Stomach smooth muscle (tissue), 2 donors: ENCODE results near the gene GK.

ENCODE experiments used
- H3K27ac ChIP-seq: one replicate; pipeline ENCODE4 v1.7.0; 2013; ENCODE audit warnings: mild to moderate bottlenecking, low read length, inconsistent platforms
- H3K27me3 ChIP-seq, 2 donors: one replicate each; pipeline ENCODE4 v1.7.0; 2013; ENCODE audit warnings: low read length in 2 of 2; ENCODE audit not compliant: insufficient read depth in 2 of 2, control insufficient read depth in 1 of 2
- H3K36me3 ChIP-seq, 2 donors: one replicate each; pipeline ENCODE4 v1.7.0; 2013; ENCODE audit warnings: low read length in 2 of 2; ENCODE audit not compliant: control insufficient read depth in 2 of 2, insufficient read depth in 2 of 2
- H3K4me1 ChIP-seq: one replicate; pipeline ENCODE4 v1.7.0; 2013; ENCODE audit warnings: low read length; ENCODE audit not compliant: control insufficient read depth, insufficient read depth
- H3K4me3 ChIP-seq, 2 donors: one replicate each; pipeline ENCODE4 v1.7.0; 2013; ENCODE audit warnings: low read length in 2 of 2
- H3K9ac ChIP-seq, 2 donors: one replicate each; pipeline ENCODE4 v1.7.0; 2013; ENCODE audit warnings: low read length in 2 of 2, mild to moderate bottlenecking in 1 of 2
- H3K9me3 ChIP-seq, 2 donors: one replicate each; pipeline ENCODE4 v1.7.0; 2013; ENCODE audit warnings: low read length in 2 of 2; ENCODE audit not compliant: control insufficient read depth in 2 of 2
- donor health status: healthy.
- donor health status: Pancreatic carcinoma.

GK gene

GRCh38 chrX:30673127-30673796 lies 20.0 kb downstream of the GK start:
- H3K4me1 ChIP-seq = no peaks in the 10 kb centered on the region
- H3K4me3 ChIP-seq = no peak overlapping the region
- no peak overlapping the region for H3K27ac ChIP-seq
- H3K36me3 ChIP-seq = no peaks in the 10 kb centered on the region
- H3K9ac ChIP-seq = no peak overlapping the region
- H3K27me3 ChIP-seq = peaks cover 0 to 2% of the 10 kb centered on the region in 2 donors
- H3K9me3 ChIP-seq = no peaks in the 10 kb centered on the region

GRCh38 chrX:30673884-30674598 lies 20.8 kb downstream of the GK start:
- H3K27ac ChIP-seq = no peak overlapping the region
- H3K4me1 ChIP-seq = no peaks in the 10 kb centered on the region

GRCh38 chrX:30674799-30675198 lies 21.6 kb downstream of the GK start:
- Histone ChIP-seq H3K4me1 (no peaks in the 10 kb centered on the region), H3K27ac (no peak overlapping the region), H3K4me3 (no peak overlapping the region)

More at GRCh38 chrX:30673884-30674598, 20.8 kb downstream of the GK start:
- H3K27me3 ChIP-seq = no peaks in the 10 kb centered on the region
- no peak overlapping the region for H3K4me3 ChIP-seq
- H3K36me3 ChIP-seq = no peaks in the 10 kb centered on the region
- no peaks in the 10 kb centered on the region for H3K9me3 ChIP-seq
- no peak overlapping the region for H3K9ac ChIP-seq

GRCh38 chrX:30679369-30679768 lies 26.1 kb downstream of the GK start:
- H3K36me3 ChIP-seq = no peaks in the 10 kb centered on the region

More at GRCh38 chrX:30674799-30675198, 21.6 kb downstream of the GK start:
- Histone ChIP-seq H3K36me3 (no peaks in the 10 kb centered on the region), H3K9ac (no peak overlapping the region), H3K9me3 (no peaks in the 10 kb centered on the region), H3K27me3 (no peaks in the 10 kb centered on the region)

GRCh38 chrX:30680618-30681017 lies 27.4 kb downstream of the GK start:
- no peaks in the 10 kb centered on the region for H3K9me3 ChIP-seq
- no peaks in the 10 kb centered on the region for H3K4me1 ChIP-seq
- H3K36me3 ChIP-seq = no peaks in the 10 kb centered on the region
- H3K27me3 ChIP-seq = no peaks in the 10 kb centered on the region
- H3K4me3 ChIP-seq = no peak overlapping the region
- H3K9ac ChIP-seq = no peak overlapping the region
- no peak overlapping the region for H3K27ac ChIP-seq

More at GRCh38 chrX:30679369-30679768, 26.1 kb downstream of the GK start:
- Histone ChIP-seq H3K9ac (no peak overlapping the region), H3K9me3 (no peaks in the 10 kb centered on the region), H3K27me3 (no peaks in the 10 kb centered on the region), H3K4me1 (no peaks in the 10 kb centered on the region), H3K27ac (no peak overlapping the region), H3K4me3 (no peak overlapping the region)

- no peaks in the 10 kb centered on the region for H3K4me1 ChIP-seq
- H3K9ac ChIP-seq = no peak overlapping the region
- H3K9me3 ChIP-seq = no peaks in the 10 kb centered on the region
- H3K27ac ChIP-seq = no peak overlapping the region
- no peak overlapping the region for H3K4me3 ChIP-seq
- H3K36me3 ChIP-seq = no peaks in the 10 kb centered on the region
- peaks cover 0 to 4% of the 10 kb centered on the region in 2 donors for H3K27me3 ChIP-seq
Observed at GRCh38 chrX:30688641-30689040, 35.4 kb downstream of the GK start.

GRCh38 chrX:30689116-30689515 lies 35.9 kb downstream of the GK start:
- Histone ChIP-seq H3K36me3 (no peaks in the 10 kb centered on the region), H3K4me3 (no peak overlapping the region), H3K9me3 (no peaks in the 10 kb centered on the region), H3K27ac (no peak overlapping the region), H3K9ac (no peak overlapping the region), H3K4me1 (no peaks in the 10 kb centered on the region), H3K27me3 (peaks cover 0 to 4% of the 10 kb centered on the region in 2 donors)

- Histone ChIP-seq H3K9ac (no peak overlapping the region), H3K36me3 (no peaks in the 10 kb centered on the region), H3K27me3 (peaks cover 0 to 4% of the 10 kb centered on the region in 2 donors), H3K9me3 (no peaks in the 10 kb centered on the region), H3K4me3 (no peak overlapping the region), H3K4me1 (no peaks in the 10 kb centered on the region), H3K27ac (no peak overlapping the region)
Observed at GRCh38 chrX:30690330-30690729, 37.1 kb downstream of the GK start.

GRCh38 chrX:30693999-30694650 lies 40.9 kb downstream of the GK start:
- Histone ChIP-seq H3K27me3 (peaks cover 0 to 4% of the 10 kb centered on the region in 2 donors), H3K4me3 (no peak overlapping the region), H3K36me3 (no peaks in the 10 kb centered on the region), H3K4me1 (no peaks in the 10 kb centered on the region), H3K27ac (no peak overlapping the region), H3K9ac (no peak overlapping the region), H3K9me3 (no peaks in the 10 kb centered on the region)

GRCh38 chrX:30702736-30703135 lies 49.5 kb downstream of the GK start:
- H3K4me3 ChIP-seq = no peak overlapping the region
- H3K4me1 ChIP-seq = no peaks in the 10 kb centered on the region
- no peak overlapping the region for H3K9ac ChIP-seq
- H3K9me3 ChIP-seq = no peaks in the 10 kb centered on the region
- H3K27me3 ChIP-seq = peaks cover 0 to 3% of the 10 kb centered on the region in 2 donors
- no peak overlapping the region for H3K27ac ChIP-seq
- H3K36me3 ChIP-seq = no peaks in the 10 kb centered on the region
